GM12878 (cell line): Measurements from ENCODE around the gene TMEM131L. TPM values are rescaled to one million over a fixed set of nuclear protein-coding genes. Genes with fewer than 3 reads are reported as not detected.
A peak's percentile ranks its signal among the peaks of the same experiment; 100 is the strongest.

ENCODE experiments used
- EP300 ChIP-seq, 2 experiments: fragments of 150-350 bp in 1 of 2; IDR thresholded peaks; 2 replicates each; pipeline ENCODE4 v1.6.1; 2011 to 2012; ENCODE audit warnings: low read depth in 2 of 2, low read length in 2 of 2, borderline replicate concordance in 1 of 2, improper control_type of control experiment in 1 of 2, inconsistent platforms in 1 of 2; ENCODE audit not compliant: control insufficient read depth in 1 of 2
- ESRRA ChIP-seq: IDR thresholded peaks from 2 replicates; pipeline ENCODE4 v1.6.1; 2012; ENCODE audit warnings: mild to moderate bottlenecking, low read length, improper control_type of control experiment
- MYB ChIP-seq: fragments of 150-350 bp; IDR thresholded peaks from 2 replicates; pipeline ENCODE4 v1.6.1; 2014; ENCODE audit warnings: mild to moderate bottlenecking, low read depth, low read length, borderline replicate concordance
- MYC ChIP-seq: IDR thresholded peaks from 2 replicates; pipeline ENCODE4 v1.6.1; 2011; ENCODE audit warnings: mild to moderate bottlenecking, low read length, moderate library complexity, inconsistent platforms; ENCODE audit not compliant: insufficient read depth, insufficient replicate concordance, insufficient read length, severe bottlenecking
- NR2C2 ChIP-seq: IDR thresholded peaks from 2 replicates; pipeline ENCODE4 v1.6.1; 2011; ENCODE audit warnings: borderline replicate concordance, low read depth; ENCODE audit not compliant: control insufficient read depth, insufficient read length
- RAD51 ChIP-seq: fragments of 450-650 bp; IDR thresholded peaks from 2 replicates; pipeline ENCODE4 v1.6.1; 2016; ENCODE audit warnings: moderate library complexity, mild to moderate bottlenecking, inconsistent platforms
- SMAD5 ChIP-seq: IDR thresholded peaks from 2 replicates; pipeline ENCODE4 v1.6.1; 2016; ENCODE audit warnings: antibody characterized with exemption, low read depth
- polyA plus RNA-seq, 11 experiments: library from polyadenylated mRNA; depleted of rRNA in 4 of 11; unstranded in 6 of 11; stranded (reverse) in 5 of 11; fragments of >200 nt; fragmentation: Nextera tagmentation in 4 of 11; fragmentation: Illumina TruSeq in 1 of 11; extraction: Ambion mirVana in 4 of 11; extraction: Trizol in 1 of 11; gene quantifications; 1 replicate in 1 of 11; 2 replicates in 10 of 11; pipeline versions ENCODE4 v1.2.1 to v1.2.3, GENCODE V29; 2011 to 2016; ENCODE audit warnings: inconsistent platforms in 2 of 11, missing spikeins in 2 of 11, low read depth in 1 of 11
- total RNA-seq, 4 experiments: library from RNA; depleted of rRNA in 3 of 4; stranded (reverse); fragments of >200 nt in 3 of 4; fragmentation: Illumina TruSeq in 1 of 4; extraction: Trizol in 1 of 4; gene quantifications; 2 replicates each; pipeline versions ENCODE4 v1.2.1 to v1.2.3, GENCODE V29; 2013 to 2021
- TF ChIP-seq, protein P1 (sequence below): fragments of 450-650 bp; formaldehyde crosslinking; IDR thresholded peaks from 2 replicates; pipeline ENCODE4 v1.4.0; 2022; ENCODE audit warnings: mild to moderate bottlenecking, moderate library complexity
- TF ChIP-seq, protein P2 (sequence below): fragments of 450-650 bp; formaldehyde crosslinking; IDR thresholded peaks from 2 replicates; pipeline ENCODE4 v1.4.0; 2020; ENCODE audit warnings: mild to moderate bottlenecking, moderate library complexity
- TF ChIP-seq, protein P3 (sequence below): IDR thresholded peaks from 2 replicates; pipeline ENCODE4 v1.6.1; 2011; ENCODE audit warnings: borderline replicate concordance, low read depth, mild to moderate bottlenecking, moderate library complexity, mixed read lengths, low read length; ENCODE audit not compliant: insufficient read depth; ENCODE audit errors: extremely low read length
- TF ChIP-seq, protein P4 (sequence below): fragments of 450-650 bp; IDR thresholded peaks from 2 replicates; pipeline ENCODE4 v1.6.1; 2017; ENCODE audit warnings: antibody characterized with exemption, mild to moderate bottlenecking, moderate library complexity
- TF ChIP-seq, protein P5 (sequence below): fragments of 450-650 bp; IDR thresholded peaks from 2 replicates; pipeline ENCODE4 v1.6.1; 2016; ENCODE audit warnings: mild to moderate bottlenecking
- TF ChIP-seq, protein P6 (sequence below): IDR thresholded peaks from 2 replicates; pipeline ENCODE4 v1.6.1; 2011; ENCODE audit warnings: low read depth, low read length, improper control_type of control experiment, borderline replicate concordance

TMEM131L gene
- total and polyA plus RNA-seq, 10 of the 15 experiments (the other 5 are each of a cell fraction or from before 2014, with no cell fraction given): 8.5 to 101 (median 74.4) TPM

DNA sequence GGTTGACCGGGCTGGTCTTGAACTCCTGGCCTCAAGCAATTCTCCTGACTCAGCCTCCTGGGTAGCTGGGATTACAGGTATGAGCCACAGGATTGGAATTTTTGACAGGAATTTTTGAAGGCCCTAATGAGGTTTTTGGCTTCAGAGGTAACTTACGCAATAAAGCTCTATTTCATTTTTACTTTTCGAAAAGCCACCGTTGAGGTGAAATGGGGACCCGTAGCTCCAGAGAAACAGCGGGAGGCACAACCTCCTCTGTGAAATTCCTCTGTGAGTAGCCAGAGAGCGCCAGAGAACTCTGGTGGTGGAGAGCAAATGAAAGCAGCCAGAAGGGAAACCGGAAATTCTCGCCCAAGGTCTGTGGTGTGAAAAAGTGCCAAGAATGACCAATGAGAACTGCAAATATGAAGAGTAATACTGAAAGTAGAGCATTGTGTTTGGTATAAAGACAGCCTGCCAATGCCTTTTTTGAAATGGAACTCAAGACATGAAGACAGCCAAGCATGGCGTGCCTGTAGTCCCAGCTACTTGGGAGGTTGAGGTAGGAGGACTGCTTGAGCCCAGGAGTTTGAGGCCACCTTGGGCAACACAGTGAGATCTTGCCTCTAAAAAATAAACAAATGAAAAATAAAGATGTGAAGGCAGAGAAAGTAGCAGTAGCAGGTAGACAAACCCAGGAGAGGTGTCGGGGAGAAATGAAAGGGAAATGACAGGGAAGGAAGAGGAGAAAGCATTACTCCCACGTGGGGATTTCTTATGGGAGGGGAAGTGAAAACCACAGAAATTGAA lies 33.0 kb upstream of the TMEM131L start (continued):
- TF ChIP-seq RAD51: peak; percentile 48
- TF ChIP-seq, protein P1, sequence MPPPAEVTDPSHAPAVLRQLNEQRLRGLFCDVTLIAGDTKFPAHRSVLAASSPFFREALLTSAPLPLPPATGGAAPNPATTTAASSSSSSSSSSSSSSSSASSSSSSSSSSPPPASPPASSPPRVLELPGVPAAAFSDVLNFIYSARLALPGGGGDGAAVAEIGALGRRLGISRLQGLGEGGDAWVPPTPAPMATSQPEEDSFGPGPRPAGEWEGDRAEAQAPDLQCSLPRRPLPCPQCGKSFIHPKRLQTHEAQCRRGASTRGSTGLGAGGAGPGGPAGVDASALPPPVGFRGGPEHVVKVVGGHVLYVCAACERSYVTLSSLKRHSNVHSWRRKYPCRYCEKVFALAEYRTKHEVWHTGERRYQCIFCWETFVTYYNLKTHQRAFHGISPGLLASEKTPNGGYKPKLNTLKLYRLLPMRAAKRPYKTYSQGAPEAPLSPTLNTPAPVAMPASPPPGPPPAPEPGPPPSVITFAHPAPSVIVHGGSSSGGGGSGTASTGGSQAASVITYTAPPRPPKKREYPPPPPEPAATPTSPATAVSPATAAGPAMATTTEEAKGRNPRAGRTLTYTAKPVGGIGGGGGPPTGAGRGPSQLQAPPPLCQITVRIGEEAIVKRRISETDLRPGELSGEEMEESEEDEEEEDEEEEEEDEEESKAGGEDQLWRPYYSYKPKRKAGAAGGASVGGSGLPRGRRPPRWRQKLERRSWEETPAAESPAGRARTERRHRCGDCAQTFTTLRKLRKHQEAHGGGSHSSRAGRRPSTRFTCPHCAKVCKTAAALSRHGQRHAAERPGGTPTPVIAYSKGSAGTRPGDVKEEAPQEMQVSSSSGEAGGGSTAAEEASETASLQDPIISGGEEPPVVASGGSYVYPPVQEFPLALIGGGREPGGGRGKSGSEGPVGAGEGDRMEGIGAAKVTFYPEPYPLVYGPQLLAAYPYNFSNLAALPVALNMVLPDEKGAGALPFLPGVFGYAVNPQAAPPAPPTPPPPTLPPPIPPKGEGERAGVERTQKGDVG: no peak
- 0 out of 2 replicates have a peak, but pooled peaks have one; percentile 55 for TF ChIP-seq ESRRA
- TF ChIP-seq MYC: no peak
- TF ChIP-seq, protein P2, sequence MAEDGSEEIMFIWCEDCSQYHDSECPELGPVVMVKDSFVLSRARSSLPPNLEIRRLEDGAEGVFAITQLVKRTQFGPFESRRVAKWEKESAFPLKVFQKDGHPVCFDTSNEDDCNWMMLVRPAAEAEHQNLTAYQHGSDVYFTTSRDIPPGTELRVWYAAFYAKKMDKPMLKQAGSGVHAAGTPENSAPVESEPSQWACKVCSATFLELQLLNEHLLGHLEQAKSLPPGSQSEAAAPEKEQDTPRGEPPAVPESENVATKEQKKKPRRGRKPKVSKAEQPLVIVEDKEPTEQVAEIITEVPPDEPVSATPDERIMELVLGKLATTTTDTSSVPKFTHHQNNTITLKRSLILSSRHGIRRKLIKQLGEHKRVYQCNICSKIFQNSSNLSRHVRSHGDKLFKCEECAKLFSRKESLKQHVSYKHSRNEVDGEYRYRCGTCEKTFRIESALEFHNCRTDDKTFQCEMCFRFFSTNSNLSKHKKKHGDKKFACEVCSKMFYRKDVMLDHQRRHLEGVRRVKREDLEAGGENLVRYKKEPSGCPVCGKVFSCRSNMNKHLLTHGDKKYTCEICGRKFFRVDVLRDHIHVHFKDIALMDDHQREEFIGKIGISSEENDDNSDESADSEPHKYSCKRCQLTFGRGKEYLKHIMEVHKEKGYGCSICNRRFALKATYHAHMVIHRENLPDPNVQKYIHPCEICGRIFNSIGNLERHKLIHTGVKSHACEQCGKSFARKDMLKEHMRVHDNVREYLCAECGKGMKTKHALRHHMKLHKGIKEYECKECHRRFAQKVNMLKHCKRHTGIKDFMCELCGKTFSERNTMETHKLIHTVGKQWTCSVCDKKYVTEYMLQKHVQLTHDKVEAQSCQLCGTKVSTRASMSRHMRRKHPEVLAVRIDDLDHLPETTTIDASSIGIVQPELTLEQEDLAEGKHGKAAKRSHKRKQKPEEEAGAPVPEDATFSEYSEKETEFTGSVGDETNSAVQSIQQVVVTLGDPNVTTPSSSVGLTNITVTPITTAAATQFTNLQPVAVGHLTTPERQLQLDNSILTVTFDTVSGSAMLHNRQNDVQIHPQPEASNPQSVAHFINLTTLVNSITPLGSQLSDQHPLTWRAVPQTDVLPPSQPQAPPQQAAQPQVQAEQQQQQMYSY: no peak
- peak; percentile 78 for TF ChIP-seq EP300 (IDR thresholded peaks at IDR 0.05; ENCODE audit: borderline replicate concordance in 1 of 2, control insufficient read depth in 1 of 2, low read depth in 2 of 2, low read length in 2 of 2)
- TF ChIP-seq, protein P3, sequence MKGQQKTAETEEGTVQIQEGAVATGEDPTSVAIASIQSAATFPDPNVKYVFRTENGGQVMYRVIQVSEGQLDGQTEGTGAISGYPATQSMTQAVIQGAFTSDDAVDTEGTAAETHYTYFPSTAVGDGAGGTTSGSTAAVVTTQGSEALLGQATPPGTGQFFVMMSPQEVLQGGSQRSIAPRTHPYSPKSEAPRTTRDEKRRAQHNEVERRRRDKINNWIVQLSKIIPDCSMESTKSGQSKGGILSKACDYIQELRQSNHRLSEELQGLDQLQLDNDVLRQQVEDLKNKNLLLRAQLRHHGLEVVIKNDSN: no peak
- TF ChIP-seq SMAD5: no peak; the same call in 1 of the 2 replicates
- TF ChIP-seq, protein P4, sequence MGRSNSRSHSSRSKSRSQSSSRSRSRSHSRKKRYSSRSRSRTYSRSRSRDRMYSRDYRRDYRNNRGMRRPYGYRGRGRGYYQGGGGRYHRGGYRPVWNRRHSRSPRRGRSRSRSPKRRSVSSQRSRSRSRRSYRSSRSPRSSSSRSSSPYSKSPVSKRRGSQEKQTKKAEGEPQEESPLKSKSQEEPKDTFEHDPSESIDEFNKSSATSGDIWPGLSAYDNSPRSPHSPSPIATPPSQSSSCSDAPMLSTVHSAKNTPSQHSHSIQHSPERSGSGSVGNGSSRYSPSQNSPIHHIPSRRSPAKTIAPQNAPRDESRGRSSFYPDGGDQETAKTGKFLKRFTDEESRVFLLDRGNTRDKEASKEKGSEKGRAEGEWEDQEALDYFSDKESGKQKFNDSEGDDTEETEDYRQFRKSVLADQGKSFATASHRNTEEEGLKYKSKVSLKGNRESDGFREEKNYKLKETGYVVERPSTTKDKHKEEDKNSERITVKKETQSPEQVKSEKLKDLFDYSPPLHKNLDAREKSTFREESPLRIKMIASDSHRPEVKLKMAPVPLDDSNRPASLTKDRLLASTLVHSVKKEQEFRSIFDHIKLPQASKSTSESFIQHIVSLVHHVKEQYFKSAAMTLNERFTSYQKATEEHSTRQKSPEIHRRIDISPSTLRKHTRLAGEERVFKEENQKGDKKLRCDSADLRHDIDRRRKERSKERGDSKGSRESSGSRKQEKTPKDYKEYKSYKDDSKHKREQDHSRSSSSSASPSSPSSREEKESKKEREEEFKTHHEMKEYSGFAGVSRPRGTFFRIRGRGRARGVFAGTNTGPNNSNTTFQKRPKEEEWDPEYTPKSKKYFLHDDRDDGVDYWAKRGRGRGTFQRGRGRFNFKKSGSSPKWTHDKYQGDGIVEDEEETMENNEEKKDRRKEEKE: no peak
- TF ChIP-seq, protein P5, sequence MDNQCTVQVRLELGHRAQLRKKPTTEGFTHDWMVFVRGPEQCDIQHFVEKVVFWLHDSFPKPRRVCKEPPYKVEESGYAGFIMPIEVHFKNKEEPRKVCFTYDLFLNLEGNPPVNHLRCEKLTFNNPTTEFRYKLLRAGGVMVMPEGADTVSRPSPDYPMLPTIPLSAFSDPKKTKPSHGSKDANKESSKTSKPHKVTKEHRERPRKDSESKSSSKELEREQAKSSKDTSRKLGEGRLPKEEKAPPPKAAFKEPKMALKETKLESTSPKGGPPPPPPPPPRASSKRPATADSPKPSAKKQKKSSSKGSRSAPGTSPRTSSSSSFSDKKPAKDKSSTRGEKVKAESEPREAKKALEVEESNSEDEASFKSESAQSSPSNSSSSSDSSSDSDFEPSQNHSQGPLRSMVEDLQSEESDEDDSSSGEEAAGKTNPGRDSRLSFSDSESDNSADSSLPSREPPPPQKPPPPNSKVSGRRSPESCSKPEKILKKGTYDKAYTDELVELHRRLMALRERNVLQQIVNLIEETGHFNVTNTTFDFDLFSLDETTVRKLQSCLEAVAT: peak; percentile 94
- no peak for TF ChIP-seq NR2C2
- TF ChIP-seq, protein P6, sequence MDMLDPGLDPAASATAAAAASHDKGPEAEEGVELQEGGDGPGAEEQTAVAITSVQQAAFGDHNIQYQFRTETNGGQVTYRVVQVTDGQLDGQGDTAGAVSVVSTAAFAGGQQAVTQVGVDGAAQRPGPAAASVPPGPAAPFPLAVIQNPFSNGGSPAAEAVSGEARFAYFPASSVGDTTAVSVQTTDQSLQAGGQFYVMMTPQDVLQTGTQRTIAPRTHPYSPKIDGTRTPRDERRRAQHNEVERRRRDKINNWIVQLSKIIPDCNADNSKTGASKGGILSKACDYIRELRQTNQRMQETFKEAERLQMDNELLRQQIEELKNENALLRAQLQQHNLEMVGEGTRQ: no peak; the same call in 1 of the 2 replicates
- TF ChIP-seq MYB: no peak
